GM23338 (cell line): ENCODE measurements around the gene EFNB3. TPM values are rescaled to one million over a fixed set of nuclear protein-coding genes. Genes with fewer than 3 reads are reported as not detected.

Experiments
- ATAC-seq: fragments of 200-7000 bp; cut with Tn5 transposase; 3 replicates; pipeline ENCODE4 v1.9.1; 2020
- DNase-seq: peaks from one replicate; pipeline ENCODE4 v3.0.0-alpha.2; 2015; ENCODE audit warnings: low spot score
- H2AFZ ChIP-seq: fragments of 200-600 bp; sonication (generic); 2 replicates; pipeline ENCODE4 v1.8.0; 2016; ENCODE audit warnings: antibody characterized with exemption, mild to moderate bottlenecking, moderate library complexity
- H3F3A ChIP-seq: fragments of 200-600 bp; sonication (generic); replicated peaks from 2 replicates; pipeline ENCODE4 v1.8.0; 2017; ENCODE audit warnings: antibody characterized with exemption, mixed run types, low read depth
- H3K27ac ChIP-seq: fragments of 200-600 bp; sonication (generic); 2 replicates; pipeline ENCODE4 v1.6.1; 2016; ENCODE audit warnings: low read depth
- H3K27me3 ChIP-seq: fragments of 200-600 bp; sonication (generic); 2 replicates; pipeline ENCODE4 v1.8.0; 2016; ENCODE audit warnings: mild to moderate bottlenecking, mixed run types, moderate library complexity; ENCODE audit not compliant: insufficient read depth
- H3K36me3 ChIP-seq: fragments of 200-600 bp; sonication (generic); 2 replicates; pipeline ENCODE4 v1.8.0; 2016; ENCODE audit warnings: mild to moderate bottlenecking; ENCODE audit not compliant: insufficient read depth
- H3K4me1 ChIP-seq: fragments of 200-600 bp; sonication (generic); 2 replicates; pipeline ENCODE4 v1.8.0; 2016; ENCODE audit warnings: mild to moderate bottlenecking, moderate library complexity; ENCODE audit not compliant: insufficient read depth
- H3K4me2 ChIP-seq: fragments of 200-600 bp; sonication (generic); 2 replicates; pipeline ENCODE4 v1.7.1; 2017; ENCODE audit warnings: mixed run types
- H3K4me3 ChIP-seq: fragments of 200-600 bp; sonication (generic); 2 replicates; pipeline ENCODE4 v1.6.1; 2016; ENCODE audit warnings: mixed run types
- H3K79me2 ChIP-seq: fragments of 200-600 bp; sonication (generic); replicated peaks from 2 replicates; pipeline ENCODE4 v1.8.0; 2017; ENCODE audit warnings: mild to moderate bottlenecking; ENCODE audit not compliant: insufficient read depth
- H3K9me2 ChIP-seq: fragments of 200-600 bp; sonication (generic); 2 replicates; pipeline ENCODE4 v1.8.0; 2017; ENCODE audit not compliant: insufficient read depth
- H4K20me1 ChIP-seq: fragments of 200-600 bp; sonication (generic); replicated peaks from 2 replicates; pipeline ENCODE4 v1.8.0; 2017; ENCODE audit warnings: mild to moderate bottlenecking; ENCODE audit not compliant: insufficient read depth
- H3K27ac Mint-ChIP-seq: 2 replicates; pipeline ENCODE4 v1.8.0; 2020; ENCODE audit warnings: inconsistent platforms, mild to moderate bottlenecking, moderate library complexity, mixed read lengths
- H3K27me3 Mint-ChIP-seq: 3 replicates; pipeline ENCODE4 v1.8.0; 2022; ENCODE audit warnings: low read depth, mild to moderate bottlenecking, moderate library complexity, mixed read lengths, inconsistent platforms; ENCODE audit not compliant: insufficient read depth, poor library complexity
- H3K36me3 Mint-ChIP-seq: 3 replicates; pipeline ENCODE4 v1.8.0; 2021; ENCODE audit warnings: low read depth, mild to moderate bottlenecking, inconsistent platforms, moderate library complexity, mixed read lengths
- H3K4me1 Mint-ChIP-seq: 3 replicates; pipeline ENCODE4 v1.8.0; 2020; ENCODE audit warnings: mild to moderate bottlenecking, inconsistent platforms, mixed read lengths
- H3K4me3 Mint-ChIP-seq: 3 replicates; pipeline ENCODE4 v1.8.0; 2021; ENCODE audit warnings: moderate library complexity, mild to moderate bottlenecking, inconsistent platforms, mixed read lengths
- H3K9me3 Mint-ChIP-seq: 3 replicates; pipeline ENCODE4 v1.8.0; 2020; ENCODE audit warnings: moderate library complexity, mild to moderate bottlenecking, inconsistent platforms, mixed read lengths
- CREB1 ChIP-seq: fragments of 250-450 bp; sonication (Bioruptor Pico); IDR thresholded peaks from 2 replicates; pipeline ENCODE4 v1.5.0; 2020; ENCODE audit warnings: low read depth, mild to moderate bottlenecking, moderate library complexity
- EZH2 ChIP-seq: fragments of 200-600 bp; sonication (generic); IDR thresholded peaks from one replicate; pipeline ENCODE4 v1.8.0; 2017; ENCODE audit warnings: antibody characterized with exemption, mild to moderate bottlenecking, low read depth; ENCODE audit not compliant: unreplicated experiment
- EZH2phosphoT487 ChIP-seq: fragments of 200-600 bp; sonication (generic); IDR thresholded peaks from one replicate; pipeline ENCODE4 v1.8.1; 2018; ENCODE audit warnings: antibody characterized with exemption; ENCODE audit not compliant: unreplicated experiment
- JUNB ChIP-seq: IDR thresholded peaks from one replicate; pipeline ENCODE4 v1.6.1; 2016; ENCODE audit warnings: antibody characterized with exemption; ENCODE audit not compliant: unreplicated experiment
- NANOG ChIP-seq: IDR thresholded peaks from 2 replicates; pipeline ENCODE4 v1.6.1; 2016; ENCODE audit warnings: antibody characterized with exemption, borderline replicate concordance
- POLR2AphosphoS5 ChIP-seq: IDR thresholded peaks from 2 replicates; pipeline ENCODE4 v1.6.1; 2016; ENCODE audit warnings: antibody characterized with exemption, low read depth
- STAT1 ChIP-seq: IDR thresholded peaks from one replicate; pipeline ENCODE4 v1.6.1; 2016; ENCODE audit warnings: antibody characterized with exemption; ENCODE audit not compliant: unreplicated experiment
- ZNF114 ChIP-seq: fragments of 250-450 bp; sonication (Bioruptor Pico); IDR thresholded peaks from 2 replicates; pipeline ENCODE4 v1.5.0; 2020; ENCODE audit warnings: mild to moderate bottlenecking, moderate library complexity
- ZNF331 ChIP-seq: fragments of 250-450 bp; sonication (Bioruptor Pico); IDR thresholded peaks from 2 replicates; pipeline ENCODE4 v1.5.0; 2020; ENCODE audit warnings: low read depth, mild to moderate bottlenecking, moderate library complexity
- polyA plus RNA-seq: library from polyadenylated mRNA; unstranded; fragments of >200 nt; fragmentation: Nextera tagmentation; extraction: Ambion mirVana; gene quantifications from 2 replicates; pipeline ENCODE4 v1.2.1, GENCODE V29; 2016
- total RNA-seq: library from RNA; depleted of rRNA; stranded (reverse); fragments of >200 nt; shearing (Covaris generic); gene quantifications from 2 replicates; pipeline ENCODE4 v1.2.3, GENCODE V29; 2014
- TF ChIP-seq, protein P1 (sequence below): IDR thresholded peaks from one replicate; pipeline ENCODE4 v1.6.1; 2018; ENCODE audit warnings: antibody characterized with exemption; ENCODE audit not compliant: unreplicated experiment
- TF ChIP-seq, protein P2 (sequence below): IDR thresholded peaks from 2 replicates; pipeline ENCODE4 v1.6.1; 2016; ENCODE audit warnings: antibody characterized with exemption
- TF ChIP-seq, protein P3 (sequence below), 2 experiments: fragments of 200-600 bp in 1 of 2; sonication (generic) in 1 of 2; conservative IDR thresholded peaks; 2 replicates each; pipeline versions ENCODE4 v1.5.1 to v1.6.1; 2016 to 2017; ENCODE audit warnings: antibody characterized with exemption in 2 of 2, low read depth in 2 of 2, mild to moderate bottlenecking in 2 of 2, moderate library complexity in 1 of 2
- TF ChIP-seq, protein P4 (sequence below): fragments of 250-450 bp; sonication (Bioruptor Pico); IDR thresholded peaks from 2 replicates; pipeline ENCODE4 v1.5.0; 2020; ENCODE audit warnings: mild to moderate bottlenecking, moderate library complexity

Gene EFNB3
- total and polyA plus RNA-seq, 2 experiments from 2014 or later: 4.2 to 11.5 TPM

DNA sequence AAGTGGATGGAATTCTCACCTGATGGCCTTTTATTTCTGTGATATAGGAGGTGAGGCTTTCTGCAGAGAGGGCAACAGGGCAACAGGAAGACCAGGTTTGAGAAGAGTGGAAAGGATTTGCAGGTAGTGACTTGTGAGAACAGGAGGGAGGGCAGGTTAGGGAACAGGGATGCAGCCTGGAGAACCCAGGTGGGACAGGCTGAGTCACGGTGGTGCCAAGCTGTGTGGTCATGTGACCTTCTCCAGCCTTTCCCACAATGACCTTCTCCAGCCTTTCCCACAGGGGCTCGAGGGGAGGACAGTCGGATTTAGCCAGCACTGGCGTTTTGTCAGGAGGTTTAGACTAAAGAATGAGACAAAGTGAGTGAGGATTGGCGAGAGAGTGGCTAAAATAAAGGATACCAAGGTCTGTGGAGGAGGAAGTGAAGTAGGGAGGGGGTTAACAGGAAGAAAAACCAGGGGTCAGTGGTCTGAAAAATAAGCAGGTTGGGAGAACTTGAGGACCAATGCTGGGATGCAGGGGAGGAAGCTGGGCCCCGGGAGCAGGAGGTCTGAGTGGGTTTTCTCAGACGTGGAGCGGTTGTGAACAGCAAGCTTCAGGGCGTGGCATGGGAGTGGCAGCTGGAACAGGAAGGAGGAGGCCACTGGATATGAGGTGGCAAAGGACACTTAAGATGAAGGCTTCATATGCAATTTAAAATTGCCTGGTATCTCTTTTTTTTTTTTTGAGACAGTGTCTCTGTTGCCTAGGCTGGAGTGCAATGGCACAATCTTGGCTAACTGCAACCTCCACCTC lies 50.3 kb downstream of the EFNB3 start:
- Mint-ChIP-seq H3K4me1 (peaks cover 6% of the 10 kb centered on the region), H3K27me3 (peaks cover 11% of the 10 kb centered on the region), H3K4me3 (no peak overlapping the region), H3K9me3 (no peaks in the 10 kb centered on the region), H3K36me3 (no peaks in the 10 kb centered on the region), H3K27ac (no peak overlapping the region)
- no peaks in the 10 kb centered on the region for H3K79me2 ChIP-seq
- H3K27me3 ChIP-seq: no peaks in the 10 kb centered on the region
- H3K27ac ChIP-seq: no peak overlapping the region
- H3K4me2 ChIP-seq: no peak overlapping the region; the same call in 1 of the 2 replicates
- peak overlapping the region; percentile 88; the same call in 1 of the 2 replicates for H2AFZ ChIP-seq
- H3F3A ChIP-seq: no peaks in the 10 kb centered on the region
- no peak for DNase-seq
- H3K36me3 ChIP-seq: no peaks in the 10 kb centered on the region
- no peak overlapping the region for H3K4me3 ChIP-seq
- H3K9me2 ChIP-seq: no peaks in the 10 kb centered on the region
- no peaks in the 10 kb centered on the region for H3K4me1 ChIP-seq
- peak; percentile 65 for ATAC-seq
- no peak for TF ChIP-seq NANOG
- TF ChIP-seq, protein P1, sequence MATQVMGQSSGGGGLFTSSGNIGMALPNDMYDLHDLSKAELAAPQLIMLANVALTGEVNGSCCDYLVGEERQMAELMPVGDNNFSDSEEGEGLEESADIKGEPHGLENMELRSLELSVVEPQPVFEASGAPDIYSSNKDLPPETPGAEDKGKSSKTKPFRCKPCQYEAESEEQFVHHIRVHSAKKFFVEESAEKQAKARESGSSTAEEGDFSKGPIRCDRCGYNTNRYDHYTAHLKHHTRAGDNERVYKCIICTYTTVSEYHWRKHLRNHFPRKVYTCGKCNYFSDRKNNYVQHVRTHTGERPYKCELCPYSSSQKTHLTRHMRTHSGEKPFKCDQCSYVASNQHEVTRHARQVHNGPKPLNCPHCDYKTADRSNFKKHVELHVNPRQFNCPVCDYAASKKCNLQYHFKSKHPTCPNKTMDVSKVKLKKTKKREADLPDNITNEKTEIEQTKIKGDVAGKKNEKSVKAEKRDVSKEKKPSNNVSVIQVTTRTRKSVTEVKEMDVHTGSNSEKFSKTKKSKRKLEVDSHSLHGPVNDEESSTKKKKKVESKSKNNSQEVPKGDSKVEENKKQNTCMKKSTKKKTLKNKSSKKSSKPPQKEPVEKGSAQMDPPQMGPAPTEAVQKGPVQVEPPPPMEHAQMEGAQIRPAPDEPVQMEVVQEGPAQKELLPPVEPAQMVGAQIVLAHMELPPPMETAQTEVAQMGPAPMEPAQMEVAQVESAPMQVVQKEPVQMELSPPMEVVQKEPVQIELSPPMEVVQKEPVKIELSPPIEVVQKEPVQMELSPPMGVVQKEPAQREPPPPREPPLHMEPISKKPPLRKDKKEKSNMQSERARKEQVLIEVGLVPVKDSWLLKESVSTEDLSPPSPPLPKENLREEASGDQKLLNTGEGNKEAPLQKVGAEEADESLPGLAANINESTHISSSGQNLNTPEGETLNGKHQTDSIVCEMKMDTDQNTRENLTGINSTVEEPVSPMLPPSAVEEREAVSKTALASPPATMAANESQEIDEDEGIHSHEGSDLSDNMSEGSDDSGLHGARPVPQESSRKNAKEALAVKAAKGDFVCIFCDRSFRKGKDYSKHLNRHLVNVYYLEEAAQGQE: no peak
- no peak for TF ChIP-seq ZNF331 (CRISPR knock-in tag)
- TF ChIP-seq POLR2AphosphoS5: no peak
- TF ChIP-seq, protein P2, sequence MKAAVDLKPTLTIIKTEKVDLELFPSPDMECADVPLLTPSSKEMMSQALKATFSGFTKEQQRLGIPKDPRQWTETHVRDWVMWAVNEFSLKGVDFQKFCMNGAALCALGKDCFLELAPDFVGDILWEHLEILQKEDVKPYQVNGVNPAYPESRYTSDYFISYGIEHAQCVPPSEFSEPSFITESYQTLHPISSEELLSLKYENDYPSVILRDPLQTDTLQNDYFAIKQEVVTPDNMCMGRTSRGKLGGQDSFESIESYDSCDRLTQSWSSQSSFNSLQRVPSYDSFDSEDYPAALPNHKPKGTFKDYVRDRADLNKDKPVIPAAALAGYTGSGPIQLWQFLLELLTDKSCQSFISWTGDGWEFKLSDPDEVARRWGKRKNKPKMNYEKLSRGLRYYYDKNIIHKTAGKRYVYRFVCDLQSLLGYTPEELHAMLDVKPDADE: no peak
- no peak for TF ChIP-seq STAT1
- TF ChIP-seq, protein P3, sequence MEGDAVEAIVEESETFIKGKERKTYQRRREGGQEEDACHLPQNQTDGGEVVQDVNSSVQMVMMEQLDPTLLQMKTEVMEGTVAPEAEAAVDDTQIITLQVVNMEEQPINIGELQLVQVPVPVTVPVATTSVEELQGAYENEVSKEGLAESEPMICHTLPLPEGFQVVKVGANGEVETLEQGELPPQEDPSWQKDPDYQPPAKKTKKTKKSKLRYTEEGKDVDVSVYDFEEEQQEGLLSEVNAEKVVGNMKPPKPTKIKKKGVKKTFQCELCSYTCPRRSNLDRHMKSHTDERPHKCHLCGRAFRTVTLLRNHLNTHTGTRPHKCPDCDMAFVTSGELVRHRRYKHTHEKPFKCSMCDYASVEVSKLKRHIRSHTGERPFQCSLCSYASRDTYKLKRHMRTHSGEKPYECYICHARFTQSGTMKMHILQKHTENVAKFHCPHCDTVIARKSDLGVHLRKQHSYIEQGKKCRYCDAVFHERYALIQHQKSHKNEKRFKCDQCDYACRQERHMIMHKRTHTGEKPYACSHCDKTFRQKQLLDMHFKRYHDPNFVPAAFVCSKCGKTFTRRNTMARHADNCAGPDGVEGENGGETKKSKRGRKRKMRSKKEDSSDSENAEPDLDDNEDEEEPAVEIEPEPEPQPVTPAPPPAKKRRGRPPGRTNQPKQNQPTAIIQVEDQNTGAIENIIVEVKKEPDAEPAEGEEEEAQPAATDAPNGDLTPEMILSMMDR (conservative IDR thresholded peaks at IDR 0.05; ENCODE audit: low read depth in 2 of 2): no peak
- TF ChIP-seq ZNF114 (CRISPR knock-in tag): no peak
- TF ChIP-seq, protein P4, sequence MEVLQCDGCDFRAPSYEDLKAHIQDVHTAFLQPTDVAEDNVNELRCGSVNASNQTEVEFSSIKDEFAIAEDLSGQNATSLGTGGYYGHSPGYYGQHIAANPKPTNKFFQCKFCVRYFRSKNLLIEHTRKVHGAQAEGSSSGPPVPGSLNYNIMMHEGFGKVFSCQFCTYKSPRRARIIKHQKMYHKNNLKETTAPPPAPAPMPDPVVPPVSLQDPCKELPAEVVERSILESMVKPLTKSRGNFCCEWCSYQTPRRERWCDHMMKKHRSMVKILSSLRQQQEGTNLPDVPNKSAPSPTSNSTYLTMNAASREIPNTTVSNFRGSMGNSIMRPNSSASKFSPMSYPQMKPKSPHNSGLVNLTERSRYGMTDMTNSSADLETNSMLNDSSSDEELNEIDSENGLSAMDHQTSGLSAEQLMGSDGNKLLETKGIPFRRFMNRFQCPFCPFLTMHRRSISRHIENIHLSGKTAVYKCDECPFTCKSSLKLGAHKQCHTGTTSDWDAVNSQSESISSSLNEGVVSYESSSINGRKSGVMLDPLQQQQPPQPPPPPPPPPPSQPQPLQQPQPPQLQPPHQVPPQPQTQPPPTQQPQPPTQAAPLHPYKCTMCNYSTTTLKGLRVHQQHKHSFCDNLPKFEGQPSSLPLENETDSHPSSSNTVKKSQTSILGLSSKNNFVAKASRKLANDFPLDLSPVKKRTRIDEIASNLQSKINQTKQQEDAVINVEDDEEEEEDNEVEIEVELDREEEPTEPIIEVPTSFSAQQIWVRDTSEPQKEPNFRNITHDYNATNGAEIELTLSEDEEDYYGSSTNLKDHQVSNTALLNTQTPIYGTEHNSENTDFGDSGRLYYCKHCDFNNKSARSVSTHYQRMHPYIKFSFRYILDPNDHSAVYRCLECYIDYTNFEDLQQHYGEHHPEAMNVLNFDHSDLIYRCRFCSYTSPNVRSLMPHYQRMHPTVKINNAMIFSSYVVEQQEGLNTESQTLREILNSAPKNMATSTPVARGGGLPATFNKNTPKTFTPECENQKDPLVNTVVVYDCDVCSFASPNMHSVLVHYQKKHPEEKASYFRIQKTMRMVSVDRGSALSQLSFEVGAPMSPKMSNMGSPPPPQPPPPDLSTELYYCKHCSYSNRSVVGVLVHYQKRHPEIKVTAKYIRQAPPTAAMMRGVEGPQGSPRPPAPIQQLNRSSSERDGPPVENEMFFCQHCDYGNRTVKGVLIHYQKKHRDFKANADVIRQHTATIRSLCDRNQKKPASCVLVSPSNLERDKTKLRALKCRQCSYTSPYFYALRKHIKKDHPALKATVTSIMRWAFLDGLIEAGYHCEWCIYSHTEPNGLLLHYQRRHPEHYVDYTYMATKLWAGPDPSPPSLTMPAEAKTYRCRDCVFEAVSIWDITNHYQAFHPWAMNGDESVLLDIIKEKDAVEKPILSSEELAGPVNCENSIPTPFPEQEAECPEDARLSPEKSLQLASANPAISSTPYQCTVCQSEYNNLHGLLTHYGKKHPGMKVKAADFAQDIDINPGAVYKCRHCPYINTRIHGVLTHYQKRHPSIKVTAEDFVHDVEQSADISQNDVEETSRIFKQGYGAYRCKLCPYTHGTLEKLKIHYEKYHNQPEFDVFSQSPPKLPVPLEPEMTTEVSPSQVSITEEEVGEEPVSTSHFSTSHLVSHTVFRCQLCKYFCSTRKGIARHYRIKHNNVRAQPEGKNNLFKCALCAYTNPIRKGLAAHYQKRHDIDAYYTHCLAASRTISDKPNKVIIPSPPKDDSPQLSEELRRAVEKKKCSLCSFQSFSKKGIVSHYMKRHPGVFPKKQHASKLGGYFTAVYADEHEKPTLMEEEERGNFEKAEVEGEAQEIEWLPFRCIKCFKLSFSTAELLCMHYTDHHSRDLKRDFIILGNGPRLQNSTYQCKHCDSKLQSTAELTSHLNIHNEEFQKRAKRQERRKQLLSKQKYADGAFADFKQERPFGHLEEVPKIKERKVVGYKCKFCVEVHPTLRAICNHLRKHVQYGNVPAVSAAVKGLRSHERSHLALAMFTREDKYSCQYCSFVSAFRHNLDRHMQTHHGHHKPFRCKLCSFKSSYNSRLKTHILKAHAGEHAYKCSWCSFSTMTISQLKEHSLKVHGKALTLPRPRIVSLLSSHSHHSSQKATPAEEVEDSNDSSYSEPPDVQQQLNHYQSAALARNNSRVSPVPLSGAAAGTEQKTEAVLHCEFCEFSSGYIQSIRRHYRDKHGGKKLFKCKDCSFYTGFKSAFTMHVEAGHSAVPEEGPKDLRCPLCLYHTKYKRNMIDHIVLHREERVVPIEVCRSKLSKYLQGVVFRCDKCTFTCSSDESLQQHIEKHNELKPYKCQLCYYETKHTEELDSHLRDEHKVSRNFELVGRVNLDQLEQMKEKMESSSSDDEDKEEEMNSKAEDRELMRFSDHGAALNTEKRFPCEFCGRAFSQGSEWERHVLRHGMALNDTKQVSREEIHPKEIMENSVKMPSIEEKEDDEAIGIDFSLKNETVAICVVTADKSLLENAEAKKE (CRISPR knock-in tag): no peak
- TF ChIP-seq EZH2phosphoT487: no peak
- TF ChIP-seq JUNB: no peak
- TF ChIP-seq EZH2: no peak
- TF ChIP-seq CREB1 (CRISPR knock-in tag): no peak
- H4K20me1 ChIP-seq: no peaks in the 10 kb centered on the region
